NCI-H2227 (cell line): Measurements from ENCODE around the gene LDLRAD4.
"Not testable (repeated sequence)": the region's sequence is repeated elsewhere in the genome, so short reads cannot be mapped to it uniquely, and the experiment has no call there.

Experiments
- DNase-seq: peaks from one replicate; lab custom pipeline; 2025; ENCODE audit not compliant: unreplicated experiment; lab: John Stamatoyannopoulos, UW

The LDLRAD4 gene

DNA sequence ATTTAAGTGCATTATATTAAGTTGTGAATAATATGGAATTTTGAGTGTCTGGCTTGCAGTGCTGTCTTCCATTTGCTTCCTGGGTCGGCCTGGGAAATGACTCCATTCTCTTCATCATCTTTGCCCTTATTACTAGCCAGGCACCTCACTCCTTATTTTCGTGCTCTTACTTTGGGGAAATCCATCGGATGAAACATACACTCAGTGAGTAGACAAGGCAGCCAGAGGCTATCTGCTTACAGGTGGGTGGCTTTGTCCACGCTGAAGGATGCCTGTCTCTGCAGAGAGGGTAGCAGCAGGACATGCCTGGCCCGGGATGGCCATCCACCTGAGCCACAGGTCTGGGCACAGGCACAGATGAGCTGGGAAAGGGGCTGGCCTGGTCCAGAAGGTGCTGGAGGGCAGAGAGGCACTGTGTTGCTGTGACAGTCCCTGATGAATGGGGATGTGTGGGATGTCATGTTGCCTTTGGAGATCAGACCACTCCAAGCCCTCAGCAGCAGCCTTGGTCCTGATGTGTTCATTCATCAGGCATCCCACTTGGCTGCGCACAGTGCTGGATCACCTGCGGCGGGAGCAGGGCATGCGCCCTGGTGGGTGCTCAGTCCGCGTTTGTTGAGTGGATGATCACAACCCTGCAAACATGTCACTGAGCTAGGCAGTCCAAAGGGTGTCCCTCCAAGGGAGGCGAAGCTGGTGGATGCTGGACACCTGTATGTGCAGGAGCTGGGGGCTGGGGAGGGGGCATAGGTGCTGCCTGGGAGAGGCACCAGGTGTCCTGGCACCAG, 236.0 kb downstream of the LDLRAD4 start:
- no peak for DNase-seq

GRCh38 chr18:13455471-13455870, 236.9 kb downstream of the LDLRAD4 start:
- DNase-seq = no peak

DNA sequence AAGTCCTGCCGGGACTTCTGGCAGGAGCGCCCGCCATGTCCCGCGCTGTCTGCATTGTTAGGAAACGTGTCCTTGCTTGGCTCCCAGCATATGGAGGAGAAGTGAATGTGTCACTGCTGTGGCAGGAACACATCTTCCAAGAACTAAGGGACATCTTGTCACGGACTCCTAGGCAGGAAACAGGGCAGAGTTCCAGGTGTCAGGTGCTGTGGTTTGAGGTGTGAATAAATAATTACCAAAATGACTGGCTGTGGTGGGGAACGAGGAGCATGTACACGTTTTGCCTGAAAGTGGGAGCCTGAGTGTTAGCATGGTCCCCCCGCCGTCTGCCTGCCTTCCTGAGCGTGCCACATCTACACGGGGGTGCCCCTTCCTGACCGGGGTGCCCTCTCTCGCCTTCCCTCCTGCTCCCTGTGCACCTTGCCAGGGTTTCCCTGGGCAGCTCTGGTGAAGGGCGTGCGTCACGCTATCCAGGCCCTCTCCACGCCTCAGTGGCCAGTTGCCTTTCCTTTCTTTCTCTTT, 237.5 kb downstream of the LDLRAD4 start:
- DNase-seq = no peak

DNA sequence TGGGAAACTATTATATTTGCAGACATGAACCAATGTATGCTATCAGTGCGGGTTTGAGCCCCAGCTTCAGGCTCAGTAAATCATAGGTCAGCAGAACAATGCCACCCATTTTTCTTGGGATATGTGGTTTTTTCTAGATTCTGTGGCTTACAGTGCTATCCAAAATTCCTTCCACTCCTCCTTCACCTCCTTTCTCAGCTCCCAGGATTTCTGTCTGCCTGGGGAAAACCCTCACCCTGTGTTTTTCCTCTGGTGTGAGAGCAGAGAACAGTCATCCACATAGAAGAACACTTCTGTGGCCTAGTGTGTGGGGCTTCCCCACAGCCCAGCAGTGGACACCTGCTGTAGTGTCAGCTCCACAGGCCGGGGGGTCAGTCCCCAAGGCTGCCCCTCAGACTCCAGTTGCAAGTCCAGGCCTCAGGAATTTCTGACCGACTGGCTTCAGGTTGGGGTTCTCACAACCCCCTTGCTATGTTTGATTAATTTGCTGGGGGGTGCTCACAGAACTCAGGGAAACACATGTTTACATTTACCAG, 238.2 kb downstream of the LDLRAD4 start:
- DNase-seq = no peak

DNA sequence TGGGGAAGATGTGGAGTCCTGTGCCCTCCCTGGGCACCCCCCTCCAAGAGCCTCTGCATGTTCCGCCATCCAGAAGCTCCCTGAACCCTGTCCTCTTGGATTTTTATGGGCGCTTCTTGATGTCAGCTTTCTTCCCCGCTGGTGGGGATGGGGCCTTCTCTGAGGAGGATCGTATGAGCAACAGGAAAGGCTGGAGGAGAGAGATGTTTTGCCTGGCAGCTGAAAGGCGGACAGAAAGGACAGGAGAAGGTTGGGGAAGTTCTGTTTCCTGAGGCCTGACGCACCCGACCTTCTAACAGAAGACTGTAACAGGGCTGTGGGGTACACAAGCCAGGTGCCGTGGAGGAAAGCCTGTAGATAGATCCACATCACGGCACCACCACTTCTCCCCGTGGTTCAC, 238.8 kb downstream of the LDLRAD4 start:
- no peak for DNase-seq

DNA sequence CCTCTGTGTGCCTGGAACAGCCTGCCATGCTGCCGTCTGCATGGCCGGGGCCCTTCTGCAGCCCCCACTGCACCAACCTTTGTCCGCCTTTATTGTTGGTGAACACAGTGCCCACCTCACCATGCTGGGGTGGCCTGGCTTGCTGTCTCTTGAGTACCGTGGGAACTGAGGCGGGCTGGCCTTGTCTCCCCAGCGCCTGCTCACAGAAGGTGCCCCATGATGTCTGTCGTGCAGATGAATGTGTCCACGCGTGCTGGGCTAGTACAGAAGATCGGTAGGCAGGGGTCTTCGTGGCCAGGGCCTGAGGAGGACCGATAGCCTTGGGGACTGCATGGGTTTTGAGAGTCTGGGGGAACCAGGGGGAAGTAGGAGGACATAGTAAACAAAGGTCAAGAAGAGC, 242.4 kb downstream of the LDLRAD4 start:
- no peak for DNase-seq

DNA sequence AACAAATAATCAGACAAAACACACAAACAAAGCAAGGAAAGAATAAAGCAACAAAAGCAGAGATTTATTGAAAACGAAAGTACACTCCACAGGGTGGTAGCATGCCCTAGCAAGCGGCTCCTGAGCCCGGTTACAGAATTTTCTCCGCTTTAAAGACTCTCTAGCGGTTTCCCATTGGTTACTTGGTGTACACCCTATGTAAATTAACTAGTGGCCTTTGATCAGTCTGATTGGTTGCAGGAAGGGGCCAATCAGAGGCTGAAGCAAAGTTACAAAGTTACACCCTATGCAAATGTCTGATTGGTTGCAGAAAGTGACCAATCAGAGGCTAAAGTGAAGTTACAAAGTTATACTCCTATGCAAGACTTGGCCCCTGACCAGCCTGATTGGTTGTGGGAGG, 242.9 kb downstream of the LDLRAD4 start:
- DNase-seq = no peak

DNA sequence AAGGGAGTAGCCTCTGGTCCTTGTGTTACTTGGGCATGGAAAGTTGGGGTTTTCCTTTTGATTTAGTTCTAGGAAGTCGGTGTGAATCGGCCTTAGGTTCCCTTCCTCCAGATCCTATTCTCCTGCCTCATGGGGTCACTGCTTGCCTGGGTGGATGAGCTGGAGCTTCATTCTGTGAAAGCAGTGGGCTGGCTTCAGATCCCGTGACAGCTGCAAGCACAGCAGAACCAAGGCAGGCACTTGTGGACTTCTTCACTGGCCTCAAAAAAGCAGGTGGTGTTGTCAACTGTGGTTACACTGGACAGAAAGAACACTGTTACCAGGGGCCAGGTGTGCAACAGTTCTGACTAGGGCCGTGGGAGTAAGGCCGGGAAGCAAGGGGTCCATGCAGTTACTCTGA, 243.4 kb downstream of the LDLRAD4 start:
- DNase-seq = no peak

GRCh38 chr18:13462686-13463085, 244.1 kb downstream of the LDLRAD4 start:
- DNase-seq = no peak

DNA sequence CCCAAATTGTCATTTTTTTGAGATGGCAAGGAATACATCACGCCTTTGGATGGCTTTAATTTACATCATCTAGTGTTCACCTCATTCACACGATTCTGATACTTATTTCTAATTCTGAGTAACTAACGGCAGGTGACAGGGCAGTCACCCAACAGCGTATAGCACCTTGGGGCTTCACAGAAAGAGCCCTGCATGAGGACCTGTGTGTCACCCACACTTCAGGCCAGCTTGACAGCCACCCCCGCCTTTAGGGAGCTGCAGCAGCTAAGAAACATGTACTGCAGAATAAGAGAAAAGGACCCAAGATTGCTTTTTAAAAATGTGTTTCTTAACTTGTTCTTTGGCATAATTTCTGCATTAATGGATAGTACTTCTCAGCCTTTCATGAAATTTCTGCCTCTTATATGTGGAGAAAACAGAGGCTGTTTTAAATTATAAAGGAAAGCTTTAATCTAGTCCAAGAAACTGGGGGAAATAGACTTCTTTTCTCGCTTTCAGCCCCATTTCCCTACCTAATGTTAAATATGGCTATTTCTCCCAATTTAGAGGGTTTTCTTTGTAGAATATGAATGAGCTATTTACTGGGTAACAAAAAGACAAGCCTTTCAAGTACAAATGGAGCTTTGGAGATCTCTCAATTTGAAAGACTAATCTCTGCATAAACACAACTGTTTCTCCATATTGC, 245.1 kb downstream of the LDLRAD4 start:
- DNase-seq = no peak

- no peak for DNase-seq
These were observed 246.0 kb downstream of the LDLRAD4 start for GRCh38 chr18:13464432-13465123.

DNA sequence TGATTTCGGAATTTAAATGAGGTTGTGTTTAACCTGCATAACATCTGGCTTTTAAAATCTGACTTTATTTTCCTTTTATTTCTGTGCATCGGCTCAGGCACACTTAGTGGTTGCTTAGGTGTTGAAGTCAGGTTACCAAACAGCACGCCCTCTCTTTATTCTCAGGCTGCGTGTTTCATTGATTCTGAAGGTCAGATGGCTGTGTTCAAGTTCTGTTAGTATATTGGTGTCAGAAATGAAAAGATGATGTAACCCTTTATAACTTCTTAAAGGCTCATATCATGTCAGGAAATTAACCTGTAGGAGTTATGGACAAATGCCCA, 246.5 kb downstream of the LDLRAD4 start:
- DNase-seq = no peak

- DNase-seq = no peak
These were observed 246.9 kb downstream of the LDLRAD4 start for GRCh38 chr18:13465476-13465875.

- DNase-seq = no peak
These were observed 252.1 kb downstream of the LDLRAD4 start for GRCh38 chr18:13470516-13471197.

GRCh38 chr18:13471198-13471845, 252.8 kb downstream of the LDLRAD4 start:
- DNase-seq = no peak

DNA sequence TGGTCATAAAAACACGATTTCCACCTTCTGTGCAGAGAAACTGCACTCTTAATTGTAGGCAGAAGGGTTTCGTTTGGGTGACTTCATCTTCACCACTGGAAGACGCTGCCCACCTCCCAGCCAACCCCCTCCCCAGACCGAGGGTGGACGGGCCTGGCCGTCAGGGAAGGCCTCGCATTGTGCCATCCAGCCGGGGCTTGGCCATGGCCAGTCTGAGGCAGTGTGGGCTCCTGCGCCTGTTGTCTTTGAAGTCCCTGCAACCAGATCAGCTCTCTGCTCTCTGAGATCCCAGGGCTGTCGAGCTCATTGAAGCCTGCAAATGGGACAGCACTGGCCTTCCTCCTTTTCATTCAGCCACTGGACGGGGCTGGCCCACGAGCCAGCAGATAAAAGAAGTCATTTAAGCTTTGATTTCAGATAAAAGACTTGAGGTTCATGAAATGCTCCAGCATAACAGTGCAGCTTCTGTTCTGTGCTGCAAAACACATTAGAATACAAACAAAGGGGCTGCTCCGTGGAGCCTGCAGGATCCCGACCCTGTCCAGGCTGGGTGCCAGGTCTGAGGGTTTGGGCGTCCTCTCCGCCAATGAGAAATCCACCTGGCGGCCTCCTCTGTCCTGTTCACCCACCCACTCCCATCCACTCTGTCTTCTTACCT, 253.5 kb downstream of the LDLRAD4 start:
- peak; percentile 55 for DNase-seq

DNA sequence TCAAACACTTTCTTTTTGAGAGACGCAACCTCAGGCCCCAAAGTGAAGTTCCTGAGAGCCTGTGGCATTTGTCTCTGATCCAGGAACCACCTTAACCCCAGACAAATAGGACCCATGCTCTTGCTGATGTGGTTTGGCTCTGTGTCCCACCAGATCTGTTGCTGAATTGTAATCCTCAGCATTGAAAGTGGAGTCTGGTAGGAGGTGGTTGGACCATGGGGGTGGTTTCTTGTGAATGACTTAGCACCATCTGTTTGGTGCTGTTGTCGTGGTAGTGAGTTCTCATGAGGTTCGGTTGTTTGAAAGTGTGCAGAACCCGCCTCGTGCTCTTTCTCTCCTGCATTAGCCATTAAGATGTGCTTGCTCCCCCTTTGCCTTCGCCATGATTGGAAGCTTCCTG, 255.2 kb downstream of the LDLRAD4 start:
- DNase-seq = no peak

DNA sequence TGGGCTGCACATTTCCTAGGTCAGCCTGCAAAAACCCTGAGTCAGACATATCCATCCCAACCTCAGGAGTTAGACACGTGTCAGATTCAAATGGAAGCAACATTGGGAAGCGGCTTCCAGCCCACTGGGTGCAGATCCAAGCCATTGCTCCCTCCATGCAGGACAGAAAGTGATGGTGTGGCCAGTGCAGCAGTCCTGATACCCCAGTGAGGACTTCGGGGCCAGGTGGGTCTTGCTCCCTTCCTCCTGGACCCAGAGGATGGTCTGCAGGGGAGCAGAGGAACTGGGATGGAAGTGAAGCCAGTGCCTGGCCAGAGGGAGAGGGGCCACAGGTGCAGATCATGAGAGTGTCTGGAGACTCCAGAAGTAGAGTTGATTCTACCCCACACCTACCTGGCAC, 255.8 kb downstream of the LDLRAD4 start:
- no peak for DNase-seq

DNA sequence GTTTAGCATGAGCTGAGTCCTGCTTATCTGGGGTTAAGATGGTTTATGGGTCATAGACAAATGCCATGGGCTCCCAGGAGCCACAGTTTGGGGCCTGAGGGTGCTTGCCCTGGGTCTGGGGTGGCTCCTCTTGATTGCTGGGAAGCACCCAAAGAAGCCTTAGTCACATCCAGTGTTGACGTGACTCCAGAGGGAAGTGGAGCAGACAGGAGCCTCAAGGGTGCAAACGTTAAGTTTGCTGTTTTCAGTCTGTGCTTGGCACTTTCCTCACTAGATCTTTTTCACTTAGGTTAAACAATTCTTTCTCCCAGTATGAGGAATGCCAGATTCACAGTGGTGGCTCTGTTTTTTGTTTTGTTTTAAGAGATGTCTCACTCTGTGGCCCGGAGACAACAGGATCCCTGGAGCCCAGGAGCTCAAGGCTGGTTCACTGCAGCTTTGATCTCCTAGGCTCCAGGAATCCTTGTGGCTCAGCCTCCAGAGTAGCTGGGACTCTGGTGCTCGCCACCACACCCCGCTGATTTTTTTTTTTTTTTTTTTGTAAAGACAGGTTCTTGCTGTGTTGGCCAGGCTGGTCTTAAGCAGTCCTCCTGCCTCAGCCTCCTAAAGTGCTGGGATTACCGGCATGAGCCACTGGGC, 256.5 kb downstream of the LDLRAD4 start:
- DNase-seq = no peak

- DNase-seq = not testable (repeated sequence)
These were observed 257.8 kb downstream of the LDLRAD4 start for GRCh38 chr18:13476312-13476711.
